SU-DHL-6 (cell line): Measurements from ENCODE around the gene CPNE5.

Experiments
- H2AFZ ChIP-seq: fragments of 200-600 bp; sonication (generic); 2 replicates; pipeline ENCODE4 v1.6.1; 2014; ENCODE audit warnings: low read depth, mild to moderate bottlenecking, moderate library complexity, mixed read lengths, antibody characterized with exemption, low read length; ENCODE audit not compliant: severe bottlenecking
- H3F3A ChIP-seq: fragments of 200-600 bp; shearing (Covaris generic); 2 replicates; pipeline ENCODE4 v1.6.0; 2016; ENCODE audit warnings: antibody characterized with exemption, mild to moderate bottlenecking; ENCODE audit not compliant: insufficient read depth
- H3K27ac ChIP-seq: fragments of 200-600 bp; sonication (generic); 2 replicates; pipeline ENCODE4 v1.5.1; 2016; ENCODE audit warnings: low read depth, mild to moderate bottlenecking, low read length, moderate library complexity, mixed read lengths
- H3K27me3 ChIP-seq: fragments of 200-600 bp; sonication (generic), shearing (Covaris generic); 2 replicates; pipeline ENCODE4 v1.6.0; 2014; ENCODE audit warnings: mild to moderate bottlenecking, low read length
- H3K36me3 ChIP-seq: fragments of 200-600 bp; sonication (generic); 2 replicates; pipeline ENCODE4 v1.6.1; 2014; ENCODE audit warnings: mild to moderate bottlenecking, low read length, mixed read lengths
- H3K4me2 ChIP-seq: fragments of 300-600, 200-600 bp; shearing (Covaris generic), sonication (generic); 2 replicates; pipeline ENCODE4 v1.6.0; 2014; ENCODE audit warnings: low read length, low read depth, mild to moderate bottlenecking; ENCODE audit not compliant: poor library complexity, severe bottlenecking
- H3K4me3 ChIP-seq: fragments of 200-600 bp; sonication (generic); 2 replicates; pipeline ENCODE4 v1.5.1; 2014; ENCODE audit warnings: antibody characterized with exemption, low read length, mild to moderate bottlenecking, mixed read lengths; ENCODE audit not compliant: insufficient read depth, poor library complexity, severe bottlenecking
- H3K79me2 ChIP-seq: fragments of 200-600 bp; sonication (generic); 2 replicates; pipeline ENCODE4 v1.6.1; 2014; ENCODE audit warnings: mild to moderate bottlenecking, low read length, moderate library complexity; ENCODE audit not compliant: insufficient read depth
- H3K9ac ChIP-seq: fragments of 200-600 bp; sonication (generic); 2 replicates; pipeline ENCODE4 v1.7.0; 2014; ENCODE audit warnings: mild to moderate bottlenecking, low read length
- H3K9me2 ChIP-seq: fragments of 200-600 bp; sonication (generic); replicated peaks from 2 replicates; pipeline ENCODE4 v1.6.1; 2014; ENCODE audit warnings: low read length; ENCODE audit not compliant: insufficient read depth
- H3K9me3 ChIP-seq: fragments of 200-600 bp; sonication (generic); 2 replicates; pipeline ENCODE4 v1.6.1; 2014; ENCODE audit warnings: low read length, mixed read lengths; ENCODE audit not compliant: insufficient read depth
- H4K20me1 ChIP-seq: fragments of 200-600 bp; sonication (generic); 2 replicates; pipeline ENCODE4 v1.6.1; 2014; ENCODE audit warnings: low read depth, mild to moderate bottlenecking, antibody characterized with exemption, low read length, moderate library complexity, mixed read lengths
- EZH2phosphoT487 ChIP-seq: fragments of 200-600 bp; sonication (generic), shearing (Covaris generic); conservative IDR thresholded peaks from 2 replicates; pipeline ENCODE4 v1.6.1; 2018; ENCODE audit warnings: mild to moderate bottlenecking, antibody characterized with exemption, low read length, moderate library complexity, mixed read lengths
- TF ChIP-seq, protein P1 (sequence below): fragments of 200-600 bp; sonication (generic); IDR thresholded peaks from one replicate; pipeline ENCODE4 v1.5.1; 2017; ENCODE audit warnings: antibody characterized with exemption, mild to moderate bottlenecking, low read length, moderate library complexity; ENCODE audit not compliant: insufficient read depth, poor library complexity, severe bottlenecking

Gene CPNE5

DNA sequence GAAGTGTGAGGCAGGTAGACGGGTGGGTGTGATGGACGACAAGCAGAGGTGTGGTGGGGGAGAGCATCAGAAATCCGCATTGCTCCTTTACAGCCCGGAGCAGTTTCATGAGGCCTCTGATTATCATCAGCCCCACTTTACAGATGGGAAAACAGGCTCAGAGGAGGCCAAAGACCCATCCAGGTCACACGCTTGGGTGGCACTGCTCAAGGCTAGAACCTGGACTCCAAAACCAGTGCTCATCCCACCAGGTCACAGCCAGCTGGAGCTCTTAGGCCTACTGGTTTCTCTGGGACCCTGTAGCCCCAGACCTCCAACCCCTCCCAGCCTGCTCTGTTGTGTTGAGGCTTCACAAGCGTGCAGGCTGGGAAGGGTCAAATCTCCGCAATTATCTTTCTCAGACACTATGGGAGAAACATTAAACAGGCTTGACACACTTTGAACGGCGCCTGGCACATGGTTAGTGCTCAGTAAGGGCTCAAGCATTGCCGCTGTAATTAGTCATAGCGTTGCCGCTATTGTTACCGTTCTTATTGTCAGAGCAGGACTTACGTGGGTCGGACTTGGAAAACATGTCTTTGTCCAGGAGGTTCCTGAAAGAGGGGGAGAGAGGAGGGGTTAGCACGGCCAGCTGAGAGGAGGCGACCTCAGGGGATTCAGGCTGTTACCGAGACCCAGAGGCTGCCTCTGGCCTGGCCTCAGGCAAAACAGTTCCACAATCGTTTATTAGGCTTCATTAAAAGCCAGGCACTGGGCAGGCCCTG, 16.6 kb downstream of the CPNE5 start:
- TF ChIP-seq, protein P1, sequence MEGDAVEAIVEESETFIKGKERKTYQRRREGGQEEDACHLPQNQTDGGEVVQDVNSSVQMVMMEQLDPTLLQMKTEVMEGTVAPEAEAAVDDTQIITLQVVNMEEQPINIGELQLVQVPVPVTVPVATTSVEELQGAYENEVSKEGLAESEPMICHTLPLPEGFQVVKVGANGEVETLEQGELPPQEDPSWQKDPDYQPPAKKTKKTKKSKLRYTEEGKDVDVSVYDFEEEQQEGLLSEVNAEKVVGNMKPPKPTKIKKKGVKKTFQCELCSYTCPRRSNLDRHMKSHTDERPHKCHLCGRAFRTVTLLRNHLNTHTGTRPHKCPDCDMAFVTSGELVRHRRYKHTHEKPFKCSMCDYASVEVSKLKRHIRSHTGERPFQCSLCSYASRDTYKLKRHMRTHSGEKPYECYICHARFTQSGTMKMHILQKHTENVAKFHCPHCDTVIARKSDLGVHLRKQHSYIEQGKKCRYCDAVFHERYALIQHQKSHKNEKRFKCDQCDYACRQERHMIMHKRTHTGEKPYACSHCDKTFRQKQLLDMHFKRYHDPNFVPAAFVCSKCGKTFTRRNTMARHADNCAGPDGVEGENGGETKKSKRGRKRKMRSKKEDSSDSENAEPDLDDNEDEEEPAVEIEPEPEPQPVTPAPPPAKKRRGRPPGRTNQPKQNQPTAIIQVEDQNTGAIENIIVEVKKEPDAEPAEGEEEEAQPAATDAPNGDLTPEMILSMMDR: no peak
- no peak for TF ChIP-seq EZH2phosphoT487
- no peaks in the 10 kb centered on the region for H3K79me2 ChIP-seq
- no peak overlapping the region for H3K9ac ChIP-seq
- no peaks in the 10 kb centered on the region for H3K36me3 ChIP-seq
- no peaks in the 10 kb centered on the region for H3K9me3 ChIP-seq
- H2AFZ ChIP-seq: no peak overlapping the region
- H4K20me1 ChIP-seq: no peaks in the 10 kb centered on the region
- H3K27ac ChIP-seq: no peak overlapping the region
- no peak overlapping the region for H3K4me2 ChIP-seq
- H3K9me2 ChIP-seq: no peaks in the 10 kb centered on the region
- no peaks in the 10 kb centered on the region for H3K27me3 ChIP-seq
- H3F3A ChIP-seq: no peaks in the 10 kb centered on the region
- no peak overlapping the region for H3K4me3 ChIP-seq

DNA sequence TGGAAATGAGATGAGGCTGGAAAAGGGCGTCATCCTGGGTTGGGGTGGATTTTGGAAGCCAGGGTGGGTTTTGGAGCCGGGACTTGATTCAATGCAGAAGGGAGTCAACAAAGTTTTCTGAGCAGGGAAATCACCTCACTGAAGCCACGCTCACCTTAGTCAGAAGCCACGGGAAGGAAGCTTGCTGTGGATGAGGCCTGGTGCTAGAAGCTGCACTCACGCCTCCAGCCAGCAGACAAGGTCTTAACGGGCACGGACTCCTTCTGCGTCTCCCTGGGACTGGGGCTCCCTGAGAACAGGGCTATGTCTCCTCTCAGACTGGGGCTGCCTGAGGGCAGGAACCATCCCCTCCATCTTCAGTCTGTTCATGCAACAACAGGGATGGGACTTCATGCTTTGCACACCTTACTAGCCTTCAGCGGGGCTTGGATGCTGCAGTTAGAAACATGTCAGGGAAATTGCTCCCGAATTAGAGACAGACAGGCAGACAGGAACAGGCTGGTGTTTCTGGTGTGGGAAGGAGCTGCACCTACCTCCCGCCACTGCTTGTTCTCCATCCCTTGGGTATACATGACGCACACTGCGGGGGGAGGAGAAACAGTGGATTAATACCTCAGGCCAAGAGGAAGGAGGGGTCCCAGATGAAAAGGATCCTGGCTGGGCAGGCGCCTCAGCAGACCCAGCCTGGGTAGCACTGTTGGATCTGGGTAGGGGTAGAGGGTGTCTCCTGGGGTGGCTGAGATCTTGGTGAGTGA, 17.5 kb downstream of the CPNE5 start:
- H3K9me3 ChIP-seq: no peaks in the 10 kb centered on the region
- no peaks in the 10 kb centered on the region for H3K27me3 ChIP-seq
- no peaks in the 10 kb centered on the region for H4K20me1 ChIP-seq
- no peaks in the 10 kb centered on the region for H3K36me3 ChIP-seq
- H2AFZ ChIP-seq: no peak overlapping the region
- H3K9me2 ChIP-seq: no peaks in the 10 kb centered on the region
- no peaks in the 10 kb centered on the region for H3F3A ChIP-seq
- no peaks in the 10 kb centered on the region for H3K79me2 ChIP-seq
- H3K27ac ChIP-seq: no peak overlapping the region
- no peak overlapping the region for H3K4me2 ChIP-seq
- no peak overlapping the region for H3K4me3 ChIP-seq
- TF ChIP-seq, protein P1: no peak
- TF ChIP-seq EZH2phosphoT487: no peak
- no peak overlapping the region for H3K9ac ChIP-seq

DNA sequence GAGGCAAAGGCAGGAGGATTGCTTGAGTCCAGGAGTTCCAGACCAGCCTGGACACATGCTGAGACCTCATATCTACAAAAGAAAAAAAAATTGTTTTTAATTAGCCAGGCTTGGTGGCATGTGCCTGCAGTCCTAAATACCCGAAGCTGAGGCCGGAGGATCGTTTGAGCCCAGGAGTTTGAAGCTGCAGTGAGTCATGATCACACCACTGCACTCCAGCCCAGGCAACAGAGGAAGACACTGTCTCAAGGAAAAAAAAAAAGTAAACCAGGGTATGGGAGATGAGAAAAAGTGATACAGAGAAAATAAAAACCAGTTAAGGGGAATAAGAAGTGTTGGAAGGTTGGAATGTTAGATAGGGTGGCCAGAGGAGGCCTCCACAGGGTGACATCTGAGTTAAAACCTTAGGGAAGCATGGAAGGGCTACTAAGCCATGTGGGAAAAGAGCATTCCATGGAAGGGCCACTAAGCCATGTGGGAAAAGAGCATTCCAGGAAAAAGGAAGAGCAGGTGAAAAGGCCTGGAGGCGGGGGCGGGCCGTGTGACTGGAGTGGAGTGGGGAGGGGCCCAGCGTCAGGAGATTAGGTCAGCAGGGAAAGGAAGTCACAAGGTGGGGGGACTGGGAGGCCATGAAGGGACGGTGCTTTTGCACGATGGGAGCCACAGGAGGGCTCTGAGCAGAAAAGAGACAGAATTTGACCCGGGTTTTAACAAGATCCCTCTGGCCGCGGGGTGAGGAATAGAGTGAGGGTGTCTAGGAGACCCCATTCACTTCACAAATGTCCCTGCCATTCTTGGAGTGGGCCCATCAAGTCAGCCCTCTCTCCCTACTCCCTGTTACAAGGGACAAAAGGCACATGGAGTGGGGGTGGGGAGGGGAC, 18.3 kb downstream of the CPNE5 start:
- H3K9me2 ChIP-seq: no peaks in the 10 kb centered on the region
- H3F3A ChIP-seq: no peaks in the 10 kb centered on the region
- no peaks in the 10 kb centered on the region for H3K9me3 ChIP-seq
- no peak overlapping the region for H3K4me2 ChIP-seq
- H3K27me3 ChIP-seq: no peaks in the 10 kb centered on the region
- H2AFZ ChIP-seq: no peak overlapping the region
- no peak overlapping the region for H3K4me3 ChIP-seq
- no peaks in the 10 kb centered on the region for H3K79me2 ChIP-seq
- H4K20me1 ChIP-seq: no peaks in the 10 kb centered on the region
- TF ChIP-seq, protein P1: no peak
- TF ChIP-seq EZH2phosphoT487: no peak
- no peak overlapping the region for H3K27ac ChIP-seq
- H3K9ac ChIP-seq: no peak overlapping the region
- no peaks in the 10 kb centered on the region for H3K36me3 ChIP-seq
